ENCODE measurements around the gene ST6GALNAC6. TPM values are rescaled to one million over a fixed set of nuclear protein-coding genes. Genes with fewer than 3 reads are reported as not detected.

The ST6GALNAC6 gene
- total RNA-seq, 2 donors from 2014 or later = 222 to 302 TPM

GRCh38 chr9:127869310-127870152 lies 29.9 kb downstream of the ST6GALNAC6 start:
- ATAC-seq (peak; percentile 85), DNase-seq (peak; percentile 84 to 89)
- intact Hi-C loops (cut with DNase I, micrococcal nuclease) = loop anchor here in 1 of 2 donors (5.0 to 10.0 kb wide), 2 partner anchors 75 to 132 kb away; partner anchors contain the start of gene TOR2A

- ATAC-seq (no peak), DNase-seq (no peak)
- intact Hi-C loops (cut with DNase I, micrococcal nuclease) = no loop called here
Observed at GRCh38 chr9:127868278-127868902, 31.0 kb downstream of the ST6GALNAC6 start.

GRCh38 chr9:127867356-127868277 lies 31.8 kb downstream of the ST6GALNAC6 start:
- intact Hi-C loops (cut with DNase I, micrococcal nuclease) = no loop called here
- ATAC-seq (no peak), DNase-seq (no peak)

- ATAC-seq (no peak), DNase-seq (no peak)
- intact Hi-C loops (cut with DNase I, micrococcal nuclease) = no loop called here
Observed at GRCh38 chr9:127866535-127866934, 32.9 kb downstream of the ST6GALNAC6 start.

- ATAC-seq (no peak), DNase-seq (no peak)
- intact Hi-C loops (cut with DNase I, micrococcal nuclease) = no loop called here
Observed at GRCh38 chr9:127865645-127866464, 33.5 kb downstream of the ST6GALNAC6 start.

GRCh38 chr9:127863191-127863621 lies 36.2 kb downstream of the ST6GALNAC6 start:
- intact Hi-C loops (cut with DNase I, micrococcal nuclease) = no loop called here
- ATAC-seq (no peak), DNase-seq (no peak)

GRCh38 chr9:127862075-127863011 lies 37.1 kb downstream of the ST6GALNAC6 start:
- DNase-seq (peak; percentile 77 to 80), ATAC-seq (peak; percentile 52)
- intact Hi-C loops (cut with DNase I, micrococcal nuclease) = no loop called here

GRCh38 chr9:127860779-127861178 lies 38.6 kb downstream of the ST6GALNAC6 start:
- intact Hi-C loops (cut with DNase I, micrococcal nuclease) = no loop called here
- DNase-seq = no peak
- ATAC-seq = no peak

GRCh38 chr9:127860260-127860659 lies 39.1 kb downstream of the ST6GALNAC6 start:
- intact Hi-C loops (cut with DNase I, micrococcal nuclease) = no loop called here
- ATAC-seq (no peak), DNase-seq (no peak)

GRCh38 chr9:127858041-127858512 lies 41.3 kb downstream of the ST6GALNAC6 start:
- DNase-seq (no peak), ATAC-seq (peak; percentile 65)
- intact Hi-C loops (cut with DNase I, micrococcal nuclease) = no loop called here

GRCh38 chr9:127857278-127857677 lies 42.1 kb downstream of the ST6GALNAC6 start:
- DNase-seq = no peak
- intact Hi-C loops (cut with DNase I, micrococcal nuclease) = no loop called here
- no peak for ATAC-seq

- DNase-seq (no peak), ATAC-seq (no peak)
- intact Hi-C loops (cut with DNase I, micrococcal nuclease) = no loop called here
Observed at GRCh38 chr9:127856729-127857116, 42.7 kb downstream of the ST6GALNAC6 start.

- intact Hi-C loops (cut with DNase I, micrococcal nuclease) = no loop called here
- ATAC-seq = no peak
Observed at GRCh38 chr9:127856094-127856728, 43.2 kb downstream of the ST6GALNAC6 start.

GRCh38 chr9:127855522-127855921 lies 43.9 kb downstream of the ST6GALNAC6 start:
- intact Hi-C loops (cut with DNase I, micrococcal nuclease) = no loop called here
- DNase-seq = no peak
- ATAC-seq = no peak

More at GRCh38 chr9:127856094-127856728, 43.2 kb downstream of the ST6GALNAC6 start:
- no peak for DNase-seq

- ATAC-seq (no peak), DNase-seq (no peak)
- intact Hi-C loops (cut with DNase I, micrococcal nuclease) = no loop called here
Observed at GRCh38 chr9:127854960-127855359, 44.4 kb downstream of the ST6GALNAC6 start.

- ATAC-seq (peak; percentile 58), DNase-seq (peak in 1 of 2 donors; percentile 74)
- intact Hi-C loops (cut with DNase I, micrococcal nuclease) = no loop called here
Observed at GRCh38 chr9:127854184-127854806, 45.1 kb downstream of the ST6GALNAC6 start, which contains the start of gene ENG. ENG (minus strand) TSS chr9:127854658; CDS start chr9:127854355, 303 bp downstream.

All from left colon (tissue), 2 donors.